ENCODE measurements around the gene LRRC9. TPM values are rescaled to one million over a fixed set of nuclear protein-coding genes. Genes with fewer than 3 reads are reported as not detected.

The LRRC9 gene
- total RNA-seq, 4 donors from 2014 or later = 0.22 TPM; not detected in 3

DNA sequence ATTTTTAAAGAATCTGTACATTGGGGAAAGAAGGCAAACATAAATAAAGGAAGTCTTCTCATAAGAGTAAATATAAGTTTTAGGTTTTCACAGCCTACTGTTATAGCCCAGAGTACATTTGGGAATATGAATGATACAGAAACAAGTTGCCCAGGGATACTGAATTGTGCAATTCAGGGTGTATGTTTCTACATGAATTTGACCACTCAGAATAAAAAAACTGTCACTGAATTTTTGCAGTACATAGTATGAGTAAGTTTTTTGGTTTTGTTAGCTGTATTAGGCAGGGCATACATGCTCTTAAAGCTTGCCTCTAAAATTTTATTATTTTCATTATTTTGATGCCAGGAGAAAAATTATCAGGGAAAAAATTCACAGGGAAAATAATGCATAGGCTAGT, 165.1 kb downstream of the LRRC9 start:
- no peak overlapping the region for H3K4me3 ChIP-seq
- in situ Hi-C loops (cut with MboI; ENCODE audit: low sequenced_read_pairs in 4 of 4) = no loop called here
- no peak for DNase-seq
- H3K27ac ChIP-seq = no peak overlapping the region
- intact Hi-C loops (cut with DNase I; ENCODE audit: low total_unique reads) = no loop called here
- no peaks in the 10 kb centered on the region for H3K27me3 ChIP-seq
- no peak for ATAC-seq
- TF ChIP-seq, protein P1, sequence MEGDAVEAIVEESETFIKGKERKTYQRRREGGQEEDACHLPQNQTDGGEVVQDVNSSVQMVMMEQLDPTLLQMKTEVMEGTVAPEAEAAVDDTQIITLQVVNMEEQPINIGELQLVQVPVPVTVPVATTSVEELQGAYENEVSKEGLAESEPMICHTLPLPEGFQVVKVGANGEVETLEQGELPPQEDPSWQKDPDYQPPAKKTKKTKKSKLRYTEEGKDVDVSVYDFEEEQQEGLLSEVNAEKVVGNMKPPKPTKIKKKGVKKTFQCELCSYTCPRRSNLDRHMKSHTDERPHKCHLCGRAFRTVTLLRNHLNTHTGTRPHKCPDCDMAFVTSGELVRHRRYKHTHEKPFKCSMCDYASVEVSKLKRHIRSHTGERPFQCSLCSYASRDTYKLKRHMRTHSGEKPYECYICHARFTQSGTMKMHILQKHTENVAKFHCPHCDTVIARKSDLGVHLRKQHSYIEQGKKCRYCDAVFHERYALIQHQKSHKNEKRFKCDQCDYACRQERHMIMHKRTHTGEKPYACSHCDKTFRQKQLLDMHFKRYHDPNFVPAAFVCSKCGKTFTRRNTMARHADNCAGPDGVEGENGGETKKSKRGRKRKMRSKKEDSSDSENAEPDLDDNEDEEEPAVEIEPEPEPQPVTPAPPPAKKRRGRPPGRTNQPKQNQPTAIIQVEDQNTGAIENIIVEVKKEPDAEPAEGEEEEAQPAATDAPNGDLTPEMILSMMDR (IDR thresholded peaks at IDR 0.05 in 4 of 5, conservative IDR thresholded peaks at IDR 0.05 in 1 of 5) = no peak
- no peak for TF ChIP-seq POLR2A (IDR thresholded peaks at IDR 0.05)
- no peaks in the 10 kb centered on the region for H3K36me3 ChIP-seq
- no peaks in the 10 kb centered on the region for H3K9me3 ChIP-seq
- H3K4me1 ChIP-seq = no peaks in the 10 kb centered on the region

DNA sequence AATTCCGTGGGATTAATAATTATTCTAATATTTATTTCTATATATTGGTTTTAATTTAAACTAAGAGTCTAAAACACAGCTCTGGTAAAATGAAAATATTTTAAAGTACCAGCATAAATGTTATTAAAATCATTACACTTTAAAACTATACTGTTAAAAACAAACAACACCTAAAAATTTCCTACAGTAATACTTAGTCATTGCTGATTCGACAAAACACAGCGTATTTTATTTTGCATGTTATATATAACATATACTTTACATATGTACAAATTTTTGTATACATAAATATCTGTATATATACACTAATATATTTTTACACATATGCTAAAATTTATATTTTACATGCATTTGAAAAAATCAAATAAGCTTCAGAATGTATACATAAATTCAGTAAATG, 165.7 kb downstream of the LRRC9 start:
- in situ Hi-C loops (cut with MboI; ENCODE audit: low sequenced_read_pairs in 4 of 4) (no loop called here), intact Hi-C loops (cut with DNase I; ENCODE audit: low total_unique reads) (no loop called here)
- TF ChIP-seq, protein P1 (IDR thresholded peaks at IDR 0.05 in 4 of 5, conservative IDR thresholded peaks at IDR 0.05 in 1 of 5) = no peak
- no peak for TF ChIP-seq POLR2A (IDR thresholded peaks at IDR 0.05)

DNA sequence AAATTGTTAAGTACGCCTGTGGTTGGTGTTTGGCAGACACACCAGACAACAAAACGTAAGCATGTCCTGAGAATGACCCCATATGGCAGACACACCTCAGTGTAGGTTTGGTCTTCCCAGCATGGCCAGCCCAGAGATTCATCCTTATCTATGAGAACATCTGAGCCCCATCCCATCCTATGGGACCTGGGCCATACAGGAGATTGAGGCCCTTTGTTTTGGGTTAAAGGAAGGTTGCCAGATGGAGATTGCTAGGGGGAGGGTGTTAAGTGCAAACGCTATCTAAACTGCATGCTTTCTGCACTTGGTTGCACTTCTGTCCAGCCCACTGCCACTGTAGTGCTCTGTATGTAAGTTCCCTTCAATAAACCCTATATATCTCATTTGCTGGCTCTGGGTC, 167.7 kb downstream of the LRRC9 start:
- no peaks in the 10 kb centered on the region for H3K9me3 ChIP-seq
- H3K4me1 ChIP-seq = no peaks in the 10 kb centered on the region
- no peak overlapping the region for H3K27ac ChIP-seq
- H3K36me3 ChIP-seq = no peaks in the 10 kb centered on the region
- no peaks in the 10 kb centered on the region for H3K27me3 ChIP-seq
- ATAC-seq (no peak), DNase-seq (no peak)
- H3K4me3 ChIP-seq = no peak overlapping the region
- in situ Hi-C loops (cut with MboI; ENCODE audit: low sequenced_read_pairs in 4 of 4) = no loop called here
- TF ChIP-seq POLR2A (IDR thresholded peaks at IDR 0.05) = no peak
- TF ChIP-seq, protein P1 (IDR thresholded peaks at IDR 0.05 in 4 of 5, conservative IDR thresholded peaks at IDR 0.05 in 1 of 5) = no peak
- intact Hi-C loops (cut with DNase I; ENCODE audit: low total_unique reads) = no loop called here

More for the DNA sequence above, 165.7 kb downstream of the LRRC9 start:
- Histone ChIP-seq H3K27me3 (no peaks in the 10 kb centered on the region), H3K27ac (no peak overlapping the region), H3K4me3 (no peak overlapping the region), H3K4me1 (no peaks in the 10 kb centered on the region), H3K9me3 (no peaks in the 10 kb centered on the region), H3K36me3 (no peaks in the 10 kb centered on the region)
- DNase-seq (no peak), ATAC-seq (no peak)

GRCh38 chr14:60089221-60089620, 169.3 kb downstream of the LRRC9 start:
- in situ Hi-C loops (cut with MboI; ENCODE audit: low sequenced_read_pairs in 4 of 4) = no loop called here
- Histone ChIP-seq H3K27ac (no peak overlapping the region), H3K9me3 (no peaks in the 10 kb centered on the region), H3K4me3 (no peak overlapping the region), H3K27me3 (no peaks in the 10 kb centered on the region), H3K4me1 (peaks cover 11 to 15% of the 10 kb centered on the region in 2 donors), H3K36me3 (no peaks in the 10 kb centered on the region)
- ATAC-seq = no peak
- no peak for DNase-seq
- TF ChIP-seq, protein P1 (IDR thresholded peaks at IDR 0.05 in 4 of 5, conservative IDR thresholded peaks at IDR 0.05 in 1 of 5) = no peak
- TF ChIP-seq POLR2A (IDR thresholded peaks at IDR 0.05) = no peak
- intact Hi-C loops (cut with DNase I; ENCODE audit: low total_unique reads) = no loop called here

Data from gastrocnemius medialis (tissue), 4 donors.